H1 (cell line): ENCODE data around the gene CTSS.

Experiments used
- CTCF ChIP-seq, 3 experiments: IDR thresholded peaks; 1 replicate in 2 of 3; 2 replicates in 1 of 3; pipeline versions ENCODE4 v1.5.1 to v1.6.1; 2011; ENCODE audit warnings: low read length in 3 of 3, mild to moderate bottlenecking in 3 of 3, inconsistent platforms in 2 of 3, low read depth in 1 of 3, moderate library complexity in 1 of 3; ENCODE audit not compliant: insufficient read depth in 1 of 3; ENCODE audit errors: control extremely low read depth in 1 of 3
- POLR2AphosphoS5 ChIP-seq: IDR thresholded peaks from 2 replicates; pipeline ENCODE4 v1.6.1; 2011; ENCODE audit warnings: low read depth, low read length
- TEAD4 ChIP-seq: IDR thresholded peaks from 2 replicates; pipeline ENCODE4 v1.6.1; 2012; ENCODE audit warnings: low read depth, low read length, inconsistent platforms, mixed read lengths
- YY1 ChIP-seq: IDR thresholded peaks from 2 replicates; pipeline ENCODE4 v1.6.1; 2011; ENCODE audit warnings: low read depth, mild to moderate bottlenecking, low read length

GRCh38 chr1:150724336-150724735 lies 41.2 kb downstream of the CTSS start:
- TF ChIP-seq CTCF (IDR thresholded peaks at IDR 0.05; ENCODE audit: control extremely low read depth in 1 of 3, insufficient read depth in 1 of 3, low read depth in 1 of 3, low read length in 3 of 3) (no peak), POLR2AphosphoS5 (no peak), YY1 (no peak), TEAD4 (no peak)
